GM20431 (cell line): ENCODE measurements around the gene DSTN.

Experiments
- in situ Hi-C: fragments of 300-500 bp; cut with MseI, MboI; formaldehyde crosslinking; loops from one replicate; pipeline ENCODE4 v1.15.0; 2020; ENCODE audit warnings: low sequenced_read_pairs; ENCODE audit not compliant: unreplicated experiment

DSTN gene

GRCh38 chr20:17542993-17543412 is 26.9 kb upstream of the DSTN start:
- in situ Hi-C loops: loop anchor here (25.0 kb wide), 1 partner anchor 344 kb away; no protein-coding TSS in a partner anchor

GRCh38 chr20:17543531-17544131 is 26.2 kb upstream of the DSTN start:
- in situ Hi-C loops: loop anchor here (25.0 kb wide), 1 partner anchor 344 kb away; no protein-coding TSS in a partner anchor

GRCh38 chr20:17545127-17545526 is 24.7 kb upstream of the DSTN start:
- in situ Hi-C loops: loop anchor here (25.0 kb wide), 1 partner anchor 342 kb away; no protein-coding TSS in a partner anchor

- in situ Hi-C loops: loop anchor here (25.0 kb wide), 1 partner anchor 338 kb away; no protein-coding TSS in a partner anchor
Observed at GRCh38 chr20:17549131-17549530, 20.7 kb upstream of the DSTN start.

GRCh38 chr20:17555106-17555505 is 14.8 kb upstream of the DSTN start:
- in situ Hi-C loops: no loop called here

- in situ Hi-C loops: no loop called here
Observed at GRCh38 chr20:17556837-17557674, 12.8 kb upstream of the DSTN start.

- in situ Hi-C loops: no loop called here
Observed at GRCh38 chr20:17557675-17558006, 12.2 kb upstream of the DSTN start.

- in situ Hi-C loops: no loop called here
Observed at GRCh38 chr20:17558154-17558940, 11.5 kb upstream of the DSTN start.

GRCh38 chr20:17558941-17559304 is 11.0 kb upstream of the DSTN start:
- in situ Hi-C loops: no loop called here

- in situ Hi-C loops: no loop called here
Observed at GRCh38 chr20:17559338-17559737, 10.5 kb upstream of the DSTN start.

GRCh38 chr20:17560344-17561074 is 9.4 kb upstream of the DSTN start:
- in situ Hi-C loops: no loop called here

GRCh38 chr20:17562804-17563305 is 7.0 kb upstream of the DSTN start:
- in situ Hi-C loops: no loop called here

- in situ Hi-C loops: no loop called here
Observed at GRCh38 chr20:17565169-17565845, 4.6 kb upstream of the DSTN start.

GRCh38 chr20:17566345-17566744 is 3.5 kb upstream of the DSTN start:
- in situ Hi-C loops: no loop called here

- in situ Hi-C loops: no loop called here
Observed at GRCh38 chr20:17568045-17568788, 1.7 kb upstream of the DSTN start.

GRCh38 chr20:17568972-17569521 is 828 bp upstream of the DSTN start:
- in situ Hi-C loops: no loop called here

- in situ Hi-C loops: no loop called here
Observed at GRCh38 chr20:17570347-17571152, 675 bp downstream of the DSTN start.

GRCh38 chr20:17571153-17571527 is 1.3 kb downstream of the DSTN start:
- in situ Hi-C loops: no loop called here
